Left lung (tissue), 10 donors: ENCODE data around the gene LAMB2. TPM values are rescaled to one million over a fixed set of nuclear protein-coding genes. Genes with fewer than 3 reads are reported as not detected.
A peak's percentile ranks its signal among the peaks of the same experiment; 100 is the strongest.

ENCODE experiments used
- ATAC-seq: fragments of 200-7000 bp; cut with Tn5 transposase; one replicate; pipeline ENCODE4 v1.9.1; 2020; ENCODE audit warnings: moderate library complexity
- DNase-seq, 4 donors: peaks; one replicate each; pipeline ENCODE4 v3.0.0-alpha.2; 2013 to 2020
- H3K27ac ChIP-seq, 2 donors: fragments of 200-600 bp; sonication (generic) in 1 of 2; one replicate each; pipeline versions ENCODE4 v1.5.0 to v1.8.0; 2020 to 2021
- H3K27me3 ChIP-seq, 2 donors: fragments of 200-600 bp; sonication (generic) in 1 of 2; one replicate each; pipeline versions ENCODE4 v1.5.0 to v1.8.0; 2020 to 2021
- H3K36me3 ChIP-seq, 2 donors: fragments of 200-600 bp; sonication (generic) in 1 of 2; one replicate each; pipeline versions ENCODE4 v1.5.0 to v1.8.0; 2020 to 2021
- H3K4me1 ChIP-seq, 2 donors: fragments of 200-600 bp; one replicate each; pipeline ENCODE4 v1.8.0; 2021
- H3K4me3 ChIP-seq, 2 donors: fragments of 200-600 bp; sonication (generic) in 1 of 2; one replicate each; pipeline versions ENCODE4 v1.5.0 to v1.8.0; 2020 to 2021; ENCODE audit warnings: mild to moderate bottlenecking in 1 of 2
- H3K9me3 ChIP-seq, 2 donors: fragments of 200-600 bp; sonication (generic) in 1 of 2; one replicate each; pipeline versions ENCODE4 v1.5.0 to v1.8.0; 2020 to 2021
- intact Hi-C, 2 donors: fragments of 100-400 bp; cut with DNase I; formaldehyde crosslinking; loops; one replicate each; pipeline versions ENCODE4 v1.11.2 to v1.14.2; 2022
- polyA plus RNA-seq, 6 donors: library from polyadenylated mRNA; unstranded; fragments of 120-200 nt; gene quantifications; one replicate each; pipeline ENCODE4 v1.2.1, GENCODE V29; 2013; ENCODE audit not compliant: insufficient read length in 6 of 6
- total RNA-seq, 2 donors: library from RNA; stranded (reverse); fragmentation: NEBNext Ultra II Directional; extraction: Animal tissue kit (Norgen Biotek cat#: 25700); gene quantifications; one replicate each; pipeline ENCODE4 v1.2.1, GENCODE V29; 2021
- TF ChIP-seq, protein P1 (sequence below), 2 donors: fragments of 200-600 bp; sonication (generic) in 1 of 2; IDR thresholded peaks; one replicate each; pipeline versions ENCODE4 v1.5.0 to v1.8.0; 2021; ENCODE audit warnings: antibody characterized with exemption in 2 of 2
- donor health status: DM: no; HTN: yes; CAD: no.
- donor health status: DM: no; HTN: no; CAD: no.

Gene LAMB2
- total and polyA plus RNA-seq, 8 donors: 283 to 501 (median 444) TPM

DNA sequence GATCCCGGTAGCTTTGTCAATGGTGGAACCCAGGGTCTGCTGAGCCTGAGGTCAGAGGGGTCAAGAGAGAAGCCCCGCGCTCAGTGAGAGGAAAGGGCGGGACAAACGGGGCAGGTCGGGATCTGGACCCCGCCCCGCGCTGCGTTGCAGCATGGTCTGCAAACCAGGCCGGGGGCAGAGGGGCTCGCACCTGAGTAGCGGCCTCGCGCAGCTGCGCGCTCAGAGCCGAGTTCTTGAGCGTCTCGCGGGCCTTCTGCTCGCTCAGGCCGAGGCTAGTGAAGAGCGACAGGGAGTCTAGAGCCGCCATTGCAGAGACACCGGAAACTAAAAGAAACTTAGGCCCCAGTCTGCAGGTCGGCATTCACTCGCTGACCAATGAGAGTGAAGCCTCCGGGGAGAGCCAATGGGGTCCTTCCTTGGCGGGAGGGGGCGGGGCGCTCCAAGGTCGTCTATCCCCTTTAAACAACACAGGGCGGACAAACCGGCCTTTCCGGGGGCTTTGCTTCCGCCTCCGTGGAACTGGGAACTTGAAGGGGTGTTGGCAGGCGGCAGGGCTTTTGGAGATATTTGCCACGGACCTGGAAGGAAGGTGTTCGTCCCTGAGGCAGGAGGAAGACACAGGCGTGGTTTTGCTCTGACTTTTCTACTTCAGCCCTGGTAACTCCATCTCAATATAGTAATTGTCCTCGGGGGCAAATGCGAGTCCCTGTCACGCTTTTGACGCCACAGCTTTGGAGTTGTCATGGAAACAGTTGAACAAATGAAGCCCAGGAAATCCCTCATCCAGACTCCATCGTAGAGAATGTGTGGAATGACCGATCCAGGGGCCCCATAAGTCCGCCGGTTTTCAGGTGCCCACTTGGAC lies 28.2 kb downstream of the LAMB2 start, which contains the start of gene QARS1:
QARS1 (minus strand) TSS at position 331 of the 865 bp plus-strand sequence; CDS start at position 307, 24 bp downstream.
- peaks cover 6 to 28% of the 10 kb centered on the region in 2 donors for H3K4me1 ChIP-seq
- ATAC-seq: peak; percentile 100
- TF ChIP-seq, protein P1, sequence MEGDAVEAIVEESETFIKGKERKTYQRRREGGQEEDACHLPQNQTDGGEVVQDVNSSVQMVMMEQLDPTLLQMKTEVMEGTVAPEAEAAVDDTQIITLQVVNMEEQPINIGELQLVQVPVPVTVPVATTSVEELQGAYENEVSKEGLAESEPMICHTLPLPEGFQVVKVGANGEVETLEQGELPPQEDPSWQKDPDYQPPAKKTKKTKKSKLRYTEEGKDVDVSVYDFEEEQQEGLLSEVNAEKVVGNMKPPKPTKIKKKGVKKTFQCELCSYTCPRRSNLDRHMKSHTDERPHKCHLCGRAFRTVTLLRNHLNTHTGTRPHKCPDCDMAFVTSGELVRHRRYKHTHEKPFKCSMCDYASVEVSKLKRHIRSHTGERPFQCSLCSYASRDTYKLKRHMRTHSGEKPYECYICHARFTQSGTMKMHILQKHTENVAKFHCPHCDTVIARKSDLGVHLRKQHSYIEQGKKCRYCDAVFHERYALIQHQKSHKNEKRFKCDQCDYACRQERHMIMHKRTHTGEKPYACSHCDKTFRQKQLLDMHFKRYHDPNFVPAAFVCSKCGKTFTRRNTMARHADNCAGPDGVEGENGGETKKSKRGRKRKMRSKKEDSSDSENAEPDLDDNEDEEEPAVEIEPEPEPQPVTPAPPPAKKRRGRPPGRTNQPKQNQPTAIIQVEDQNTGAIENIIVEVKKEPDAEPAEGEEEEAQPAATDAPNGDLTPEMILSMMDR (IDR thresholded peaks at IDR 0.05): no peak
- H3K27me3 ChIP-seq: no peaks in the 10 kb centered on the region
- peaks cover 0 to 56% of the 10 kb centered on the region in 2 donors for H3K36me3 ChIP-seq
- peak; percentile 90 to 95 (median 93) for DNase-seq
- intact Hi-C loops: no loop called here
- H3K9me3 ChIP-seq: no peaks in the 10 kb centered on the region
- H3K27ac ChIP-seq: peak within 1 kb of the TSS; percentile 54 to 86
- H3K4me3 ChIP-seq: peak within 1 kb of the TSS; percentile 97 to 98

DNA sequence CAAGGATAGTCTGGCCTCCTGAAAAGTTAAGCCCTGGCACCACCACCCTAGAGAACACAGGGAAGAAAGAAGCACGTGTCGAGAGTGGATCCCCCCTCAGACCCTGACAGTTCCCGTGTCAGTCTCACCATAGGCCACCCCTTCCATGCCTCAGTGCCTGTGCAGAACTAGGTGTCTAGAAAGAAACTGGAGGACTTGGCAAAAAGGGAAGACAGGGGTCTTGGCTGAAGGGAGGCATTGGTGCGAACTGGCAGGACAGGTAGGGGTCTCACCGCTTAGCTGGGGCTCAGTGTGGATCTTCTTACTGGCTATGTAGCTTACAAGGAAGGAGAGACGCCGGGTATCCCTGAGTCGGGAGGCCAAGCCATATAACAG lies 28.8 kb downstream of the LAMB2 start:
- Histone ChIP-seq H3K4me3 (peak overlapping the region; percentile 97 to 98), H3K4me1 (peaks cover 6 to 28% of the 10 kb centered on the region in 2 donors), H3K27ac (peak overlapping the region; percentile 54 to 86), H3K36me3 (peaks cover 0 to 56% of the 10 kb centered on the region in 2 donors), H3K9me3 (no peaks in the 10 kb centered on the region), H3K27me3 (no peaks in the 10 kb centered on the region)
- ATAC-seq (no peak), DNase-seq (no peak)
- TF ChIP-seq, protein P1 (IDR thresholded peaks at IDR 0.05): no peak
- intact Hi-C loops: no loop called here

DNA sequence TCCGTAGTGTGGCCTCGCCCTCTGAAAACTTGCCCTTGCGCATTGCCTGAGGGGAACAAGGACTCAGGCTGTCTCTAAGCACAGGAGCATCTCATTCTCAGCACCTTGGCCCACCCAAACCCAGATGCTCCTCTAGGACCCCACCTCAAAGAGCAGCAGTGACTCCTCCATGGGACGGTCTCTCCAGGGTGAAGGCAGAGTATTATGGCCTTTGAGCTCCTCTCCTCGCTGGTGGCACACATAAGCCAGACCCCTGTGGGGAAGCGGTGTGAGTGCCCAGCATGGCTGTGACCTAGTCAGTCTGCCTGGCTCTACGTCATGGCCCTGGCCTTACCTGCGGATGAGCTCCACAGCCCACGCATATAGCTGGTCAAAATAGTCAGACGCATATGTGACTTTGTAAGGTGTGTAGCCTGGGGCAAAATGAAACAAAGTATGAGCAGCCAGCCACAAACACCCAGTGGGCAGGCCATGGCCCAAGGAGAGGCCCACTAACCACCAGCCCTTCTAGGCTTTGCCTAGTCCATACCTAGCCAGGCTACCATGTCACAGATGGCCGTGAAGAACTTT lies 32.7 kb downstream of the LAMB2 start:
- DNase-seq (peak in 1 of 4 donors; percentile 20), ATAC-seq (no peak)
- intact Hi-C loops: no loop called here
- TF ChIP-seq, protein P1 (IDR thresholded peaks at IDR 0.05): no peak
- Histone ChIP-seq H3K4me1 (peaks cover 0 to 17% of the 10 kb centered on the region in 2 donors), H3K36me3 (peaks cover 0 to 66% of the 10 kb centered on the region in 2 donors), H3K27me3 (no peaks in the 10 kb centered on the region), H3K27ac (no peak overlapping the region), H3K9me3 (no peaks in the 10 kb centered on the region), H3K4me3 (no peak overlapping the region)

DNA sequence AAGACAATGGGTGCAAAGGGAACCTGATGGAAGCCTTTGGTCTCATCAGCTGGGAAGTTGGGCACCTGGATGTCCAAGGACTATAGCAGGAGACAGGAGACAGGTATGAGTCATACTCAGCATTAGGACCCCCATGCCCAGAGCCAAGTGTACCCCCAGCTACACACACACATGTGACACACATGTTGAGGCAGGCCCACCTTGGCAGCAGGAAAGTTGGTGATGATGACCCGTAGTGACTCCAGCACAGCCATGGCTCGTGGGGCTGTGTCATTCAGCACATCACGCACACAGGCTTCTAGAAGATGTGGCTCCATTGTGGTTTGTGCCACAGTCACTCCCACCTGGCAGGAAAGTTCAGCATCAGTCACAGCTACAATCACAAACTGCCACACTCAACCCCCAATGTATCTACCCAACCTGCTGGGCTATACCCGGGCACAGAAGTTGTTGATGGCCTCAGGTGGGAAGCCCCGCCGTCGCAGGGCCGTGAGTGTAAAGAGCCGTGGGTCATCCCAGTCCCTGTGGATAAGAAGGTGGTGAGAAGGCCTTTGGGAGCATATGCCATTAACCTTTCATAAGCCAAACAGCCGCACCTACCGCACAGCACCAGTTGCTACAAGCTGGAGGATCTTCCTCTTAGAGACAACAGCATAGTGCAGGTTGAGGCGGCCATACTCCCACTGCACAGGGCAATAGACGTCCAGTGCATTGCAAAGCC lies 33.8 kb downstream of the LAMB2 start:
- peaks cover 7 to 19% of the 10 kb centered on the region in 2 donors for H3K4me1 ChIP-seq
- no peak overlapping the region for H3K4me3 ChIP-seq
- DNase-seq (peak in 1 of 4 donors; percentile 57), ATAC-seq (no peak)
- intact Hi-C loops: no loop called here
- H3K9me3 ChIP-seq: no peaks in the 10 kb centered on the region
- TF ChIP-seq, protein P1 (IDR thresholded peaks at IDR 0.05): no peak
- H3K27me3 ChIP-seq: no peaks in the 10 kb centered on the region
- H3K27ac ChIP-seq: no peak overlapping the region
- H3K36me3 ChIP-seq: peaks cover 0 to 66% of the 10 kb centered on the region in 2 donors
